ENCODE data around the gene TNFAIP2. TPM values are rescaled to one million over a fixed set of nuclear protein-coding genes. Genes with fewer than 3 reads are reported as not detected.
A peak's percentile ranks its signal among the peaks of the same experiment; 100 is the strongest.
"Not testable (repeated sequence)": the region's sequence is repeated elsewhere in the genome, so short reads cannot be mapped to it uniquely, and the experiment has no call there.

TNFAIP2 gene
- total RNA-seq, 2 experiments from 2014 or later: 0.12 to 0.60 TPM

DNA sequence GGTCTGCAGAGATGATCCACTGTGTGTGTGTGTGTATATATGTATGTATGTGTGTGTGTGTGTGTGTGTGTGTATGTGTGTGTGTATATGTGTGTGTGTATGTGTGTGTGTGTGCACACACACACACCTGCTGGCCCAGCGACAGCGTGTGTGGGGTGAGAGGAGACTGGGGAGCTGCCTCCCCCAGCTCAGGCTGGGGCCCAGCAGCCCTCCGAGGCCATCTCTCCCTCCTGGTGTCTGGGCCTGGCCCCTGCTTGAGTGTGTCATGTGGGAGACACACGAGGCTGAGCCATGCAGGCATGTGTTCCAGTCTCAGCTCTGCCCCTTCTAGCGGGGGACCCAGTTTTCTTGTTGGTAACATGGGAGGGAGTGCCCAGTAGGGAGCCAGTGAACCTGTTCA is 10.0 kb upstream of the TNFAIP2 start:
- no peak overlapping the region for H3K27ac Mint-ChIP-seq
- intact Hi-C loops (cut with micrococcal nuclease): no loop called here
- no peaks in the 10 kb centered on the region for H3K27me3 Mint-ChIP-seq (ENCODE audit: low read depth)
- no peak for DNase-seq
- H3K4me1 Mint-ChIP-seq (ENCODE audit: low read depth): peaks cover 6% of the 10 kb centered on the region
- no peaks in the 10 kb centered on the region for H3K36me3 Mint-ChIP-seq (ENCODE audit: low read depth)
- no peak overlapping the region for H3K4me3 Mint-ChIP-seq
- no peaks in the 10 kb centered on the region for H3K9me3 Mint-ChIP-seq
- CTCF ChIA-PET: interaction anchor here (0.6 kb wide), 1 partner anchor 23 kb away, joined by 3 read pairs; no protein-coding TSS in a partner anchor

GRCh38 chr14:103113774-103114173 is 9.5 kb upstream of the TNFAIP2 start:
- Mint-ChIP-seq H3K27ac (no peak overlapping the region), H3K36me3 (ENCODE audit: low read depth) (no peaks in the 10 kb centered on the region), H3K9me3 (no peaks in the 10 kb centered on the region), H3K4me1 (ENCODE audit: low read depth) (peaks cover 4% of the 10 kb centered on the region), H3K4me3 (no peak overlapping the region), H3K27me3 (ENCODE audit: low read depth) (no peaks in the 10 kb centered on the region)
- CTCF ChIA-PET: interaction anchor here (0.6 kb wide), 1 partner anchor 24 kb away, joined by 3 read pairs; no protein-coding TSS in a partner anchor
- no peak for DNase-seq
- intact Hi-C loops (cut with micrococcal nuclease): no loop called here

- H3K27me3 Mint-ChIP-seq (ENCODE audit: low read depth); intact Hi-C loops (cut with micrococcal nuclease); H3K4me1 Mint-ChIP-seq (ENCODE audit: low read depth); H3K27ac Mint-ChIP-seq; H3K4me3 Mint-ChIP-seq; H3K9me3 Mint-ChIP-seq; H3K36me3 Mint-ChIP-seq (ENCODE audit: low read depth): not testable (repeated sequence)
- DNase-seq: peak; percentile 23
- CTCF ChIA-PET: interaction anchor here (3.4 kb wide), 1 partner anchor 9 kb away, joined by 17 read pairs; no protein-coding TSS in a partner anchor
These were observed 8.1 kb upstream of the TNFAIP2 start for GRCh38 chr14:103115086-103115679.

DNA sequence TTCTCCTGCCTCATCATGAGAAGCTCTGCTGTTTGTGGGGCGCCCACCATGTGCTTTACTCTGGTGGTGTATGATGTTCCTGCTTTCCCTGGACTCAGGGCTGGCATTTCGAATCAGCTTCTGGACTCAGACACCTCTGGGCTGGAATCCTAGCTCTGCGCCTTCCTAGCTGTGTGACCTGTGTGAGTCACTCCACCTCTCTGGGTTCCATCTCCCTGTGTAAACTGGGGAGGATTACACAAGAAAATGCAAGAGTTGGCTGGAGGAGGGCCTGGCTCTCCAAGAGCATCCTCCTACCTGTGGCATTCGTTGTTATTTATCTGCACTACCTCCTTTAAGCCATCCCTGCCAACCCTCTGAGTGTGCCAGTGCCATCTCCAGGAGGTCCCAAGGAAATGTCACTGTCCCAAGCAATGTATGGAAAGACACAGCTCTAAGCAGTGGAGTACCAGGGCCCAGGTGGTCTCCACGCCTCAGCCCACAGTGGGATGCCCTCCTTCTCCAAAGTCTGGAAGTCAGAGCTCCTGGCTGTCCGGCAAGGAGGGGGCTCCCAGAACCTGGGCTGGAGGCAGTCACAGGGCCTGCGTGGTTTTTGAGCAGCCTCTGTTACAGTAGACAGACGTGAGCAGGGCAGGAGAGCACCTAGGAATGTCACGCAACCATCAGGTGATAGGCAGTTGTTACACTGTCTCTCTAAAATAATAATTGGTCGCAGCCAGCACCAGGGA is 7.3 kb upstream of the TNFAIP2 start:
- Mint-ChIP-seq H3K27ac (no peak overlapping the region), H3K4me3 (no peak overlapping the region)
- CTCF ChIA-PET: interaction anchor here (3.4 kb wide), 1 partner anchor 10 kb away, joined by 17 read pairs; no protein-coding TSS in a partner anchor

GRCh38 chr14:103116636-103117035 is 6.6 kb upstream of the TNFAIP2 start:
- Mint-ChIP-seq H3K4me3 (no peak overlapping the region), H3K27me3 (ENCODE audit: low read depth) (peaks cover 10% of the 10 kb centered on the region), H3K9me3 (no peaks in the 10 kb centered on the region), H3K27ac (no peak overlapping the region), H3K4me1 (ENCODE audit: low read depth) (peaks cover 3% of the 10 kb centered on the region), H3K36me3 (ENCODE audit: low read depth) (no peaks in the 10 kb centered on the region)
- intact Hi-C loops (cut with micrococcal nuclease): no loop called here
- CTCF ChIA-PET: interaction anchor here (3.4 kb wide), 1 partner anchor 11 kb away, joined by 17 read pairs; no protein-coding TSS in a partner anchor
- DNase-seq: no peak

More for the DNA sequence above, 7.3 kb upstream of the TNFAIP2 start:
- H3K36me3 Mint-ChIP-seq (ENCODE audit: low read depth): no peaks in the 10 kb centered on the region
- H3K4me1 Mint-ChIP-seq (ENCODE audit: low read depth): peaks cover 3% of the 10 kb centered on the region
- H3K27me3 Mint-ChIP-seq (ENCODE audit: low read depth): peaks cover 6% of the 10 kb centered on the region
- DNase-seq: no peak
- no peaks in the 10 kb centered on the region for H3K9me3 Mint-ChIP-seq
- intact Hi-C loops (cut with micrococcal nuclease): no loop called here

DNA sequence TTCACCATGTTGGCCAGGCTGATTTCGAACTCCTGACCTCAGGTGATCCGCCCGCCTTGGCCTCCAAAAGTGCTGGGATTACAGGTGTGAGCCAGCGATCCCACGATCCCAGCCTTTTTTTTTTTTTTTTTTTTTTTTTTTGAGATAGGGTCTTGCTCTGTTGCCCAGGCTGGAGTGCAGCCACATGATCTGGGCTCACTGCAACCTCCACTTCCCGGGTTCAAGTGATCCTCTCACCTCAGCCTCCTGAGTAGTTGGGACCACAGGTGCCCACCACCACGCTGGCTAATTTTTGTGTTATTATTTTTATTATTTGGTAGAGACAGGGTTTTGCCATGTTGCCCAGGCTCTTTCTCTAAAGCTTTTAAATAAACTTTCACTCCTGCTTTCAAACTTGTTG is 5.8 kb upstream of the TNFAIP2 start:
- peaks cover 15% of the 10 kb centered on the region for H3K27me3 Mint-ChIP-seq (ENCODE audit: low read depth)
- H3K9me3 Mint-ChIP-seq; DNase-seq; H3K4me3 Mint-ChIP-seq; intact Hi-C loops (cut with micrococcal nuclease); H3K4me1 Mint-ChIP-seq (ENCODE audit: low read depth); H3K27ac Mint-ChIP-seq; H3K36me3 Mint-ChIP-seq (ENCODE audit: low read depth): not testable (repeated sequence)
- CTCF ChIA-PET: interaction anchor here (2.2 to 3.4 kb wide), 2 partner anchors 12 kb away, joined by 15 to 17 read pairs; no protein-coding TSS in a partner anchor

DNA sequence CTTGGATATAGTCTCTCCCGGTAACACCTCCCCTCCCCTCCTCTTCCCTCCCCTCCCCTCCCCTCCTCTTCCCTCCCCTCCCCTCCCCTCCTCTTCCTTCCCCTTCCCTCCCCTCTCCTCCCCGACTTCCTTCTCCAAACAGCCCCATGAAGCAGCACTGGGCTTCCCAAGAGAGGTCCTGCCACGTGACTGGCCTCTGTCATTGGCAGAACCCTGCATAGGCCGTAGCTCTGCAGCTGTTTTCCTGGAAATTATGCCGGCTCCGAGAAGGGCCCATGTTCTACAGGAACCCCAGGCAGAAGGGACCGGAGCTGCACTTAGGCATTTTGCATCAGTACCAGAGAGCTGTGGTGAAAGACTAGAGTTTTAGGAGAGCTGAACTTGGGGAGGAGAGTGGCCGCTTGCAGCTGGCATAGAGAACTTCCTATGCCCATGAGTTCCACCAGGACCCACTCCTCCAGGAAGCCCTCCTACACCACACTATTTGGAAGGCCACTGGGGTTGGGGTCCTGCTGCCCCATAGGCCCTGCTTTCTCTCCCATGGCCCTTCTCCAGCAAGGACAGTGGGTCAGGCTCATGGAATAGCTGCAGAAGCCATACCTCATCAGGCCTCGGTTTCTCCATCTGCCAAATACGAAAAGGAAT is 5.1 kb upstream of the TNFAIP2 start:
- H3K27me3 Mint-ChIP-seq (ENCODE audit: low read depth): peaks cover 15% of the 10 kb centered on the region
- DNase-seq: no peak
- intact Hi-C loops (cut with micrococcal nuclease): no loop called here
- peaks cover 7% of the 10 kb centered on the region for H3K4me1 Mint-ChIP-seq (ENCODE audit: low read depth)
- CTCF ChIA-PET: interaction anchor here (2.2 kb wide), 1 partner anchor 13 kb away, joined by 15 read pairs; no protein-coding TSS in a partner anchor
- no peak overlapping the region for H3K4me3 Mint-ChIP-seq
- H3K9me3 Mint-ChIP-seq: no peaks in the 10 kb centered on the region
- H3K27ac Mint-ChIP-seq: no peak overlapping the region
- no peaks in the 10 kb centered on the region for H3K36me3 Mint-ChIP-seq (ENCODE audit: low read depth)

- Mint-ChIP-seq H3K27ac (no peak overlapping the region), H3K36me3 (ENCODE audit: low read depth) (no peaks in the 10 kb centered on the region), H3K27me3 (ENCODE audit: low read depth) (peaks cover 17% of the 10 kb centered on the region), H3K4me1 (ENCODE audit: low read depth) (peaks cover 7% of the 10 kb centered on the region), H3K4me3 (no peak overlapping the region), H3K9me3 (no peaks in the 10 kb centered on the region)
- intact Hi-C loops (cut with micrococcal nuclease): no loop called here
- DNase-seq: no peak
- CTCF ChIA-PET: interaction anchor here (0.6 to 2.2 kb wide), 2 partner anchors 13 to 70 kb away, joined by 5 to 15 read pairs; no protein-coding TSS in a partner anchor
These were observed 4.4 kb upstream of the TNFAIP2 start for GRCh38 chr14:103118663-103119404.

- DNase-seq; H3K9me3 Mint-ChIP-seq; H3K4me1 Mint-ChIP-seq (ENCODE audit: low read depth); intact Hi-C loops (cut with micrococcal nuclease); H3K27ac Mint-ChIP-seq; H3K4me3 Mint-ChIP-seq; H3K36me3 Mint-ChIP-seq (ENCODE audit: low read depth): not testable (repeated sequence)
- peaks cover 23% of the 10 kb centered on the region for H3K27me3 Mint-ChIP-seq (ENCODE audit: low read depth)
- CTCF ChIA-PET: interaction anchor here (0.6 to 2.2 kb wide), 2 partner anchors 14 to 70 kb away, joined by 5 to 15 read pairs; no protein-coding TSS in a partner anchor
These were observed 3.7 kb upstream of the TNFAIP2 start for GRCh38 chr14:103119527-103119926.

- no peak overlapping the region for H3K27ac Mint-ChIP-seq
- DNase-seq: no peak
- peaks cover 23% of the 10 kb centered on the region for H3K27me3 Mint-ChIP-seq (ENCODE audit: low read depth)
- intact Hi-C loops (cut with micrococcal nuclease): no loop called here
- no peaks in the 10 kb centered on the region for H3K36me3 Mint-ChIP-seq (ENCODE audit: low read depth)
- no peak overlapping the region for H3K4me3 Mint-ChIP-seq
- no peaks in the 10 kb centered on the region for H3K9me3 Mint-ChIP-seq
- peaks cover 4% of the 10 kb centered on the region for H3K4me1 Mint-ChIP-seq (ENCODE audit: low read depth)
- CTCF ChIA-PET: interaction anchor here (2.2 kb wide), 1 partner anchor 16 kb away, joined by 7 read pairs; no protein-coding TSS in a partner anchor
These were observed 2.0 kb upstream of the TNFAIP2 start for GRCh38 chr14:103121121-103121845.

- Mint-ChIP-seq H3K36me3 (ENCODE audit: low read depth) (no peaks in the 10 kb centered on the region), H3K27ac (no peak overlapping the region), H3K9me3 (no peaks in the 10 kb centered on the region), H3K27me3 (ENCODE audit: low read depth) (peaks cover 23% of the 10 kb centered on the region), H3K4me1 (ENCODE audit: low read depth) (peaks cover 4% of the 10 kb centered on the region), H3K4me3 (peak overlapping the region; percentile 24)
- intact Hi-C loops (cut with micrococcal nuclease): no loop called here
- CTCF ChIA-PET: interaction anchor here (2.2 kb wide), 1 partner anchor 17 kb away, joined by 7 read pairs; no protein-coding TSS in a partner anchor
- DNase-seq: no peak
These were observed 1.2 kb upstream of the TNFAIP2 start for GRCh38 chr14:103121846-103122584.

All from activated naive CD4-positive, alpha-beta T cell treated with anti-CD3 and anti-CD28 coated beads for 36 hours (primary cell).